Panc1 (cell line): ENCODE measurements around the gene EMX2. TPM values are rescaled to one million over a fixed set of nuclear protein-coding genes. Genes with fewer than 3 reads are reported as not detected.

Source experiments
- ATAC-seq: fragments of 200-7000 bp; cut with Tn5 transposase; 2 replicates; pipeline ENCODE4 v1.9.1; 2020; ENCODE audit warnings: mild to moderate bottlenecking, moderate library complexity
- BruUV-seq: library from RNA; stranded (reverse); fragments of 400-500 nt; replicated peaks from 2 replicates; lab custom pipeline; 2021; lab: Mats Ljungman, UMichigan
- CTCF ChIA-PET: fragments of 300-600 bp; sonication (Branson Sonifier 250); formaldehyde crosslinking; loops from one replicate; lab custom pipeline; 2022; ENCODE audit warnings: antibody characterized with exemption; lab: Charles Lee
- POLR2A ChIA-PET: fragments of 300-600 bp; sonication (Branson Sonifier 250); formaldehyde crosslinking; loops from one replicate; lab custom pipeline; 2022; ENCODE audit warnings: antibody characterized with exemption; lab: Charles Lee
- DNase-seq: peaks from one replicate; pipeline ENCODE4 v3.0.0-alpha.2; 2010; ENCODE audit warnings: low read depth, low spot score
- H3K27ac ChIP-seq: 2 replicates; pipeline ENCODE4 v1.5.1; 2011; ENCODE audit warnings: mild to moderate bottlenecking, low read length, inconsistent platforms
- H3K27me3 ChIP-seq: fragments of 200-500 bp; sonication (Bioruptor generic); 2 replicates; pipeline ENCODE4 v1.6.0; 2014; ENCODE audit warnings: low read length, inconsistent platforms; ENCODE audit not compliant: control insufficient read depth, insufficient read depth
- H3K36me3 ChIP-seq: fragments of 200-500 bp; sonication (Bioruptor generic); 2 replicates; pipeline ENCODE4 v1.5.1; 2014; ENCODE audit warnings: inconsistent platforms, mild to moderate bottlenecking, low read length, moderate library complexity; ENCODE audit not compliant: control insufficient read depth, insufficient read depth
- H3K4me1 ChIP-seq: 2 replicates; pipeline ENCODE4 v1.5.1; 2011; ENCODE audit warnings: inconsistent platforms, mild to moderate bottlenecking, low read length, moderate library complexity; ENCODE audit not compliant: control insufficient read depth, insufficient read depth
- H3K4me3 ChIP-seq, 2 experiments: 2 replicates each; pipeline ENCODE4 v1.5.1; 2011 to 2012; ENCODE audit warnings: low read depth in 2 of 2, low read length in 2 of 2, mild to moderate bottlenecking in 2 of 2, inconsistent platforms in 1 of 2, moderate library complexity in 1 of 2
- H3K9me3 ChIP-seq: fragments of 200-500 bp; sonication (Bioruptor generic); 2 replicates; pipeline ENCODE4 v1.5.1; 2014; ENCODE audit warnings: low read depth, mild to moderate bottlenecking, inconsistent platforms, low read length, moderate library complexity; ENCODE audit not compliant: control insufficient read depth, insufficient read depth
- POLR2AphosphoS5 ChIP-seq: IDR thresholded peaks from 2 replicates; pipeline ENCODE4 v1.6.1; 2012; ENCODE audit warnings: mild to moderate bottlenecking, low read depth, low read length, moderate library complexity
- SIN3A ChIP-seq: IDR thresholded peaks from 2 replicates; pipeline ENCODE4 v1.6.1; 2012; ENCODE audit warnings: low read depth, mild to moderate bottlenecking, low read length, moderate library complexity, borderline replicate concordance; ENCODE audit not compliant: insufficient read depth
- TCF7L2 ChIP-seq: IDR thresholded peaks from 2 replicates; pipeline ENCODE4 v1.6.1; 2011; ENCODE audit warnings: mild to moderate bottlenecking, low read depth, low read length, inconsistent platforms
- in situ Hi-C: cut with HindIII; loops from 2 replicates; pipeline ENCODE4 v1.10.0; 2016; ENCODE audit warnings: low sequenced_read_pairs, low pct_unique_long_range_greater_than_20kb
- intact Hi-C: fragments of 100-400 bp; cut with micrococcal nuclease; formaldehyde crosslinking; loops from one replicate; pipeline ENCODE4 v1.10.0; 2022; ENCODE audit not compliant: unreplicated experiment
- total RNA-seq: library from RNA; stranded (reverse); gene quantifications from one replicate; pipeline ENCODE4 v1.2.1, GENCODE V29; 2021; ENCODE audit not compliant: unreplicated experiment
- TF ChIP-seq, protein P1 (sequence below): fragments of 450-650 bp; IDR thresholded peaks from 2 replicates; pipeline ENCODE4 v1.5.1; 2017; ENCODE audit warnings: mild to moderate bottlenecking
- TF ChIP-seq, protein P2 (sequence below), 2 experiments: IDR thresholded peaks; 2 replicates each; pipeline ENCODE4 v1.6.1; 2011 to 2012; ENCODE audit warnings: low read depth in 2 of 2, control low read depth in 1 of 2, low read length in 1 of 2, mild to moderate bottlenecking in 1 of 2, moderate library complexity in 1 of 2; ENCODE audit not compliant: insufficient read depth in 1 of 2

Gene EMX2
- total RNA-seq, 1 experiment from 2014 or later: not detected

DNA sequence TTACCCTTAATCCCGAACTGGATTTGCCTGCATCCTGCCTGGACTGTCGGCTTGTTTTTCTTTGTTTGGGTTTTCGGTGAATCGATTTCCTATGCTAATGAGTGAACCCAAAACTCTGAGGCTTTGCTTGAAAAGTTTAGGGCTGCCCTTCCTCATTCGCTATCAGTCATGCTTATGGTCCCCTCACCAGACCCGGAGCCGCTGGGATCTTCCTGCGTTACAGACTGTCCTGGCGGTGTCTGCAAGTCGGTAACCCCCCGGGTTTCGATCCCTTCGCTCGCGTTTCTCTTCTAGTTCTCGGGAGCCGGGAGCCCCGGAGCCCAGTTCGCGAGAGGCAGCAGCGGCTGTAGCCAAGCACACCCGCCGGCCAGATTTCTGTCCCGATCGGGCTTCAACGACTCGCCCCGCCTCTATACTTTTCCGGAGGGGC is 2.2 kb downstream of the EMX2 start:
- H3K9me3 ChIP-seq: no peaks in the 10 kb centered on the region
- DNase-seq (no peak), ATAC-seq (no peak)
- ChIA-PET CTCF (no interaction called here), POLR2A (no interaction called here)
- H3K4me3 ChIP-seq: peak overlapping the region in 1 of 2 experiments; percentile 48; a peak in 2 of 4 replicates
- H3K27ac ChIP-seq: no peak overlapping the region
- BruUV-seq: no TSS peak
- intact Hi-C loops: no loop called here
- in situ Hi-C loops: no loop called here
- no peaks in the 10 kb centered on the region for H3K36me3 ChIP-seq
- TF ChIP-seq, protein P1, sequence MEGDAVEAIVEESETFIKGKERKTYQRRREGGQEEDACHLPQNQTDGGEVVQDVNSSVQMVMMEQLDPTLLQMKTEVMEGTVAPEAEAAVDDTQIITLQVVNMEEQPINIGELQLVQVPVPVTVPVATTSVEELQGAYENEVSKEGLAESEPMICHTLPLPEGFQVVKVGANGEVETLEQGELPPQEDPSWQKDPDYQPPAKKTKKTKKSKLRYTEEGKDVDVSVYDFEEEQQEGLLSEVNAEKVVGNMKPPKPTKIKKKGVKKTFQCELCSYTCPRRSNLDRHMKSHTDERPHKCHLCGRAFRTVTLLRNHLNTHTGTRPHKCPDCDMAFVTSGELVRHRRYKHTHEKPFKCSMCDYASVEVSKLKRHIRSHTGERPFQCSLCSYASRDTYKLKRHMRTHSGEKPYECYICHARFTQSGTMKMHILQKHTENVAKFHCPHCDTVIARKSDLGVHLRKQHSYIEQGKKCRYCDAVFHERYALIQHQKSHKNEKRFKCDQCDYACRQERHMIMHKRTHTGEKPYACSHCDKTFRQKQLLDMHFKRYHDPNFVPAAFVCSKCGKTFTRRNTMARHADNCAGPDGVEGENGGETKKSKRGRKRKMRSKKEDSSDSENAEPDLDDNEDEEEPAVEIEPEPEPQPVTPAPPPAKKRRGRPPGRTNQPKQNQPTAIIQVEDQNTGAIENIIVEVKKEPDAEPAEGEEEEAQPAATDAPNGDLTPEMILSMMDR: no peak
- TF ChIP-seq, protein P2, sequence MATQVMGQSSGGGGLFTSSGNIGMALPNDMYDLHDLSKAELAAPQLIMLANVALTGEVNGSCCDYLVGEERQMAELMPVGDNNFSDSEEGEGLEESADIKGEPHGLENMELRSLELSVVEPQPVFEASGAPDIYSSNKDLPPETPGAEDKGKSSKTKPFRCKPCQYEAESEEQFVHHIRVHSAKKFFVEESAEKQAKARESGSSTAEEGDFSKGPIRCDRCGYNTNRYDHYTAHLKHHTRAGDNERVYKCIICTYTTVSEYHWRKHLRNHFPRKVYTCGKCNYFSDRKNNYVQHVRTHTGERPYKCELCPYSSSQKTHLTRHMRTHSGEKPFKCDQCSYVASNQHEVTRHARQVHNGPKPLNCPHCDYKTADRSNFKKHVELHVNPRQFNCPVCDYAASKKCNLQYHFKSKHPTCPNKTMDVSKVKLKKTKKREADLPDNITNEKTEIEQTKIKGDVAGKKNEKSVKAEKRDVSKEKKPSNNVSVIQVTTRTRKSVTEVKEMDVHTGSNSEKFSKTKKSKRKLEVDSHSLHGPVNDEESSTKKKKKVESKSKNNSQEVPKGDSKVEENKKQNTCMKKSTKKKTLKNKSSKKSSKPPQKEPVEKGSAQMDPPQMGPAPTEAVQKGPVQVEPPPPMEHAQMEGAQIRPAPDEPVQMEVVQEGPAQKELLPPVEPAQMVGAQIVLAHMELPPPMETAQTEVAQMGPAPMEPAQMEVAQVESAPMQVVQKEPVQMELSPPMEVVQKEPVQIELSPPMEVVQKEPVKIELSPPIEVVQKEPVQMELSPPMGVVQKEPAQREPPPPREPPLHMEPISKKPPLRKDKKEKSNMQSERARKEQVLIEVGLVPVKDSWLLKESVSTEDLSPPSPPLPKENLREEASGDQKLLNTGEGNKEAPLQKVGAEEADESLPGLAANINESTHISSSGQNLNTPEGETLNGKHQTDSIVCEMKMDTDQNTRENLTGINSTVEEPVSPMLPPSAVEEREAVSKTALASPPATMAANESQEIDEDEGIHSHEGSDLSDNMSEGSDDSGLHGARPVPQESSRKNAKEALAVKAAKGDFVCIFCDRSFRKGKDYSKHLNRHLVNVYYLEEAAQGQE (IDR thresholded peaks at IDR 0.05; ENCODE audit: insufficient read depth in 1 of 2, low read depth in 2 of 2, low read length in 1 of 2): no peak
- no peak for TF ChIP-seq POLR2AphosphoS5
- no peak for TF ChIP-seq TCF7L2
- no peak for TF ChIP-seq SIN3A
- H3K27me3 ChIP-seq: peaks cover 52% of the 10 kb centered on the region
- peaks cover 9% of the 10 kb centered on the region; the same call in 1 of the 2 replicates for H3K4me1 ChIP-seq

DNA sequence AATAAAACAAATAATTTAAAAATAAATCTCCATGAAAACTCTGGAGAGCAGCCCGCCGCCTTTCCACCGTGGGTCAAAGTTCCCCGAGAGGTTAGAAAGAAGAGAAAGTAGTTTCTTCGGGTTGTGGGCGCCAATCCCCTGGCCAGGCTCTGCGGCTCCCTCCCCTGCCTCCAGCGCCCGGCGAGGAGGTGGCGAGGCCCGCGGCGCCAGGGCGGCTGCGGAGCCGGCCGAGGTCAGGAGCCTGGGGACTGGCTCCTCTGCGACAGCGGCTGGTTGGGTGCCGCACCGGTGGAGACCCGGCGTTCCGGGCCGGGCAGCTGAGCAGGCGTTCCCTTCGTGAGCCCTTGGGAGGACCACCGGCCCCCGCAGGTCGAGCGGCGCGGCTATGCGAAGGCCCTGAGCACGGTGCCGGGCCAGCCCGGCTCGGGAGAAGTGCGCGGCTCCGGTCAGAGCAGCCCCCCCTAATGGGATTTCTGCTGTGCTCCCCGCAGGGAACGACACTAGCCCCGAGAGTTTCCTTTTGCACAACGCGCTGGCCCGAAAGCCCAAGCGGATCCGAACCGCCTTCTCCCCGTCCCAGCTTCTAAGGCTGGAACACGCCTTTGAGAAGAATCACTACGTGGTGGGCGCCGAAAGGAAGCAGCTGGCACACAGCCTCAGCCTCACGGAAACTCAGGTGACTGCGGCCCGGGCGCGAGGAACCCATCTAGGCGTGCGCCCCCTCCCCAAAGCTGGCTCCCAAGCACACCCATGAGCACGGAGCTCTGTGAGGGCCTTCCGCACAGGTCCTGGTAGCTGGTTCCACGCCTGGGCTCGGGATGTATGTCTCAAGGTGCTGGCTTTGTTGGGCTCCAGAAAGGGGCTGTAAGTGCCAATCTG is 2.8 kb downstream of the EMX2 start:
- no peak for DNase-seq
- H3K27ac ChIP-seq: no peak overlapping the region
- in situ Hi-C loops (no loop called here), intact Hi-C loops (no loop called here)
- CTCF ChIA-PET: interaction anchor here (0.7 kb wide), 1 partner anchor 47 kb away, joined by 6 read pairs; no protein-coding TSS in a partner anchor
- no peaks in the 10 kb centered on the region for H3K9me3 ChIP-seq
- H3K36me3 ChIP-seq: no peaks in the 10 kb centered on the region
- H3K27me3 ChIP-seq: peaks cover 59% of the 10 kb centered on the region
- TF ChIP-seq, protein P2 (IDR thresholded peaks at IDR 0.05; ENCODE audit: insufficient read depth in 1 of 2, low read depth in 2 of 2, low read length in 1 of 2): no peak
- TF ChIP-seq TCF7L2 (no peak), POLR2AphosphoS5 (no peak), SIN3A (no peak)
- TF ChIP-seq, protein P1: no peak
- no peak for ATAC-seq
- no TSS peak for BruUV-seq
- no peak overlapping the region for H3K4me3 ChIP-seq
- H3K4me1 ChIP-seq: peaks cover 9% of the 10 kb centered on the region; the same call in 1 of the 2 replicates
- POLR2A ChIA-PET: no interaction called here
